GM18861 (cell line): ENCODE results near the gene HTRA1.

Experiments used
- ATAC-seq: cut with Tn5 transposase; IDR thresholded peaks from one replicate; pipeline ENCODE4 v1.9.1; 2021; ENCODE audit not compliant: unreplicated experiment

The HTRA1 gene

DNA sequence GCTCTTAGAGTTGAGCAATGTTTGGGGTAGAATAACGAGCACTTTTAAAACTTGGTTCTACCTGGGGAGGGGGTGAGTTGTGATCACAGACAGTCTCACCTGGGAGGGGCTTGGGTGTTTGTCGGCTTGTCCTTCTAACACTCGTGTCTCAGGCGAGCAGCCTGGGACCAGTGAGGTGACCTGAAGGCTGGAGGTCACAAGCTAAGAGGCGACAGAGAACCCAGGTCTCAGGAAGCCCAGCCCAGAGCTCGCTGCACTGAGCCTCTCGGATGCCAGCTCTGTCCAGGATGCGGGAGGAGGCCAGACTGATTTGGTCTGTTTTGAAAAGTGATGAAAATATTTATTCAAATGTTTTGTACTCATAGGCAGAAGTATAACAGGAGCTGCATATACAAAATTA is 11.8 kb downstream of the HTRA1 start:
- ATAC-seq: no peak

DNA sequence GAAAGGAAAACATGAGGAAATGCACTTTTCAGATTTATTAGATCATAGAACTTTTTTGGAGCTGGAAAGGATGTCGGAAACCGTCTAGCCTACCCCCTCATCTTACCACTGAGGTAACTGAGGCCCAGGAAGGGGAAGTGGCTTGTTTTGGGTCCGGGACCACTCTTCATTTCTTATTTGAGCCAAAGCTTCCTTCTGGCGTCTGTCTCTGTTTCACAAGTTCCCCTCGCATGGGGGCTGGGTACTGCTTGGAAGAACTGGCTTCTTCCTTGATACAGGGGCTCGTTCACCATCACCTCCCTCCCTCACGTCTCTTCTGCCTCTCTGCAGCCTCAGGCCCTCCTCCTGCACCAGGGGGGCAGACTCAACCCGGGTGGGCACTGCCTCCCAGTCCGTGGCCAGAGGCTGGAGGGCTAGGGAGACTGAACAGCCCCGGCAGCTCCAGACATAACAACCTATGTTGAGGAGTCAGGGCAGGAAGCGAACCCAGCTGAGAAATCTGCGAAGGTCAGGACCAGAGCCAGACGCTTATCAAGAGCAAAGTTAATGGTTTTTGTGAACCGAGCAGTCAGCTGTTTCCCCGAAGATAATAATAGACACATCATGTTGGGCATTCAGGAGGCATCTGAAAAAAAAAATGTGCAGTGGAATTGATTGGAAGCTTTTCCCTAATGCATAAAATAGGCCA is 12.9 kb downstream of the HTRA1 start:
- no peak for ATAC-seq

DNA sequence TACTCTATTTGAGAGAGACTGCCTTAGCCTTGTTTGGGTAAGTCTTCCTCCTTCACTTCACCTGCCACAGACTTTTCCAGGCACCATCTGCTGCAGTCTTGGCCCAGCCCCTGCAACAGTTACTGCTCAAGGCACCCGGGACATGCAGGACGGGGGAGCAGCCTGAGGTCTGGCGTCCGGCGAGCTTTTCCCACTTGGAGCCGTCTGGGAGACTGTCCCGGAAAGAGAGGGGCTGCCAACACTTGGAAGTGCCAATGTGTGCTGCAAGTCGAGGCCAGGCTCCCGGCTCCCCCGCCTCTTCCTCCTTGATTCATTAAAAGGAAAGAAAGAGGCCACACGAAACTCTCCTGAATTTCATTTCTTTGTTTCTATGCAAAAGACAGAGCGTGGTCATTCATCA is 13.7 kb downstream of the HTRA1 start:
- no peak for ATAC-seq

DNA sequence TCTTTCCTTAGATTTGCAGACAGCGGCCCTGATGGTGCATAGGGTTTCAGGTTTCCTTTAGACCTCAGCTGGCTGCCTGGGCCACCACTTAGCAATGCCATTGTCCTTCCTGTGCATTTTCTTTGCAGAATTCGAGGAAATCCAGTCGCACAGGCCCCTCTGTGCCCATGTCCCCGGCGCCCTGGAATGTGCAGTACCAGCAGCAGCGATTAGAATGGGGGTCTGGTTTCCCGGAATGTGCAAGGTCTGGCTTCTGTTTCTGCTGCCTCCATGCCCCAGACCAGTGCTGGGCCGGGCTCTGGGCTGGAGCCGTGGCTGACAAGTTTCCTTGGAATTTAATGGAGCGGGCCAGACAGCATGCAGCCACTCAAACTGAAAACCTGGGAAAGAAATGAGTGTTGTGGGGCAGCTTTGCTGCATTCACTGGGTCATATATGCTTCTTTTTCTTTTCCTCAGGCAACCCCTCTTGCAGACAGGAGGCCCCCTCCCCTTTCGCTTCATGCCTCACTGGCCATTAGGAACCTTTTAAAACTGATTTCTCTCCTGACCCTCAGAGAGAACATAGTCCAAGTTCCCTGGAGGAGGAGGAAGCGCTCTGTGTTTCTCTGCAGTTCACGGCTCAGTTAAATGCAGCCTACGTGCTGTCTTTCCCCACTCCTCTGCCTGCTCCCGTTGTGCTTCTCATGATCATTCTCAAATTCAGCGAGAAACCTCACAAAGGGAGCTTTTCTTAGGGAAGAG is 14.4 kb downstream of the HTRA1 start:
- no peak for ATAC-seq

DNA sequence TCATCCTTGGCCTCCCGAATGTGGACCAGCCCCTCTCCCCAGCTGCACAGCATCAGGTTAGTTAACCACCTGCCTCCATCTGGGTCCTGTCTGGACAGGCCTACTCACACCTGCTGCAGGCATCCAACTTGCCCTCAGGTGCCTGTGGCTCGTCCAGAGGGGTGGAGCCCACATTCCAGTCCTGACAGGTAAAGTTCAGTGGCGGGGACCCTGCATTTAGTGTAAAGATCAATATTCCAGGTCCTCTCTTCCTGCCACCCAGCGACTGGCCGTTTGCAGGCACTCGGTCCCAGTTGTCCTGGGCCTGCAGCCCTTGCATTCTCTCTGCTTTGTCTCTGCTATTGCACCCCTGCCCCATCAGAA is 15.0 kb downstream of the HTRA1 start:
- ATAC-seq: no peak

DNA sequence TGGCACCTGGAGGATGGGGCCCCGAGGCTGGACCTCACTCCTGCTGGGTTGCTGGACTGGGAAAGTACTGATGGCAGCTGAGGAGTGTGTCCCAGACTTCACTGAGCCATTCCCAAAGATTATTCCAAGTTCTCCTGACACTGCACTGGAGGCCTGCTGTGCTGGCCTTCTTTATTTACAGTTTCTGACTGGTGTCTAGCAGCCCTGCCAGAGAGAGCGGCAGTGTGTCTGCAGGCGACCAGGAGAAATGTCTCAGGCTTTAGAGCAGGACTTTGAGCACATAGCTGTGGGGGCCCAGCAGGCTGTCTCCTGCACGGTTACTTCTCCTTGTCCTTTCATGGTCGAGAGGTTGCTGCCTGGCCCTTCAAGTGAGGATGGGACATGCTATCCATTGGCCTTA is 16.1 kb downstream of the HTRA1 start:
- ATAC-seq: no peak

DNA sequence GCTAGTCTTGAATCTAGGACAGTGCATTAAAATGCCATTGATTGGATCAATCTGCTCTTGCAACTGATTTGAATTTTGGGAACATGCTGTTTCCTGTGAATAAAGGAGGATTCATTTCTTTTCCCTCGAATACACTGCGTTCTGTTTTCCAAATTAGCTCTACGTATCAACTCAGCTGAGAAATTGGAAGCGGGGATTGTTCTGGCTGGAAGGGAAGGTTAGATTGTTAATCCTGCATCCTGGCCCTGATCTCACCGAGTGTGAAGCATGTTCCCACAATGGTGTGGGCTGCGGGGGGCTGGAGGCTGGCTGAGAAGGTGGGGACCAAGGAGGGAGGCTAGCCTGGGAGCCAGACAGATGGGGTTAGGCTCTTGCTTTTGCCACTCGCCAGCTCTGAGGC is 17.6 kb downstream of the HTRA1 start:
- ATAC-seq: no peak

DNA sequence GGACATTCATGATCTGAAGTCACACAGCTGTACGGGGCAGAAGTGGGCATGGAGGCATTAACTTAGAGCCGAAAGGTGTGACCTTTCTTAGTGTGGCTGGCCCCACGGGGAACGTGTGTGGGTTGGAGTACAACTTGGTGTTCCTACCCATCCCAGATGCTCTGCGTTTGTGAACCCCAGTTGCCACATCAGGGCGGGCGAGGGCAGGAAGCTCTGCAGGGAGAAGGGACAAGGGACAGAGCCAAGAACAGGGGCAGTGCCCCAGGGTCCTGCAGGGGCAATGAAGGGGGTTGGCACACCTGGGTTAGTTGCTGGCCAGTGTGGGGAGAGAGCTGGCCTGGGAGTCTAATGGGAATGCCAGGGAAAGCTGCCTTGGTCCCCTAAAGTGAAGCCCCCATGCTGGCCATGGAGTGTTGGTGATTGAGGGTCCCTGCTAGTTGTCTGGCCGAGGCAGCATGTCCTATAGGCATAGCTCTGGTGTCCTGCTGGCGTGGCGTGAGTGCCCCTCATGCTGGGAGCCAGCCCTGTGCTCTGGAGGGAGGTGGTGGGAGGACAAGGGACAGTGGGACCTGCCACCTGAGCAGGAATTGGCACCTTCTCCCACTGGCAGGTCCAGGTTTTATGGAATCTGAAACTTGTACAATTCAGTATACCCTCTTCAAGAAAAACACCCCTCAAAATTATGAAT is 18.9 kb downstream of the HTRA1 start:
- ATAC-seq: no peak

DNA sequence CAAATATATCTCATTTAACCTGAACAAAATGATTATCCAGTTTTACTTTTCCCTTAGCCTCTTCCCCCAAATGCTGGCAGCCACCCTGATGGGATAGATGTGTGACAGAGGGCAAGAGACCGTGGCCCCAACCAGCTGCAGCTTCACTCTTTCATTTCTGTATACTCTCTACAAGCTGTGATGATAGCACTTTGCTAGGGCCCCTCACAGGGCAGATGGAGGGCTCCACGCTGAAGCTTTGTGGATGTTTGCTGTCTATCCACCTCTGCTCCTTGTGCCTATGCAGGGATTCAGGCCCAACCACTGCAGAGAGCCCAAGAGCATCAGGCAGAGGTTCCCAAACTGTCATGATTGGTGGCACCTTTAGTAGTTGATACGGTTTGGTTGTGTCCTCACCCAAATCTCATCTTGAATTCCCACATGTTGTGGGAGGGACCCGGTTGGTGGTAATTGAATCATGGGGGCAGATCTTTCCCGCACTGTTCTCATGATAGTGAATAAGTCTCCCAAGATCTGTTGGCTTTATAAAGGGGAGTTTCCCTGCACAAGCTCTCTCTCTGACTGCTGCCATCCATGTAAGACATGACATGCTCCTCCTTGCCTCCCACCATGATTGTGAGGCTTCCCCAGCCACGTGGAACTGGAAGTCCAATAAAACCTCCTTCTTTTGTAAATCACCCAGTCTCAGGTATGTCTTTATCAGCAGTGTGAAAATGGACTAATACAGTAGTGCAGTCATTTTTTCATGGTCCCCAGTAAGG is 20.1 kb downstream of the HTRA1 start:
- ATAC-seq: no peak

DNA sequence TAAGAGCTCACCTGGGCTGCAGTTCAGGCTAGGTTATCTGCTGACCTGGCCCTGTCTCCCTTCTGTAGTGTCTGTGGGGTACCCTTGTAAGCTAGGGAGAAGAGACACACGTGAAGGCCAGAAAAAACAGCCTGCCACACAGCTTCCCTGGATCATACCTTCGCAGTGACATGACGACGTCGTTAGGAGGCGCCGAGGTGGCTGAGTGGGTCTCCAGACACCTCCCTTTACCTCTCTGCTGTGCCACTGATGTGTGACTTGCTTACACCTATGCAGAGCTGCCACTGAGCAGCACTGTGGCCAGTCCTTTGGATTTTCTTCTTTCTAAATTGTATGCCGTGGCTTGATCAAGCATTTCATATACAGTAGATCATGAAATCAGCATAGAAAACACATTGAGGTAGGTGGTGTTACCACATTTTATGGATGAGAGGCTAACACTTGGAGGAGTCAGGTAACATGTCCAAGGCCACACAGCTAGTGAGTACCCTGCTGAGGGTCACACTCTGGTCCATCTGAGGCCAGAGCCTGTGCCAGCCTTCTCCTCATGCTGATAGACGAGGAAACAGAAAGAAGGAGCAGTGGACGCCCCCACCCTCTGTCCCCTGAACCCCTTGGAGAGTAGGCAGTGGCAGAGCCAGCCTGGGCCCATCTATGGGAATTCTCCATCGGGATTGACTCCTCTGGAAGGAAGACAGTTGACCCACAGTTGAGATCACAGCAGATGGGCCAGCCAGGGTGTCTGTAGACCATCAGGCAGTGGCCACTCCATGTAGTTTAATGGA is 23.1 kb downstream of the HTRA1 start:
- ATAC-seq: no peak

DNA sequence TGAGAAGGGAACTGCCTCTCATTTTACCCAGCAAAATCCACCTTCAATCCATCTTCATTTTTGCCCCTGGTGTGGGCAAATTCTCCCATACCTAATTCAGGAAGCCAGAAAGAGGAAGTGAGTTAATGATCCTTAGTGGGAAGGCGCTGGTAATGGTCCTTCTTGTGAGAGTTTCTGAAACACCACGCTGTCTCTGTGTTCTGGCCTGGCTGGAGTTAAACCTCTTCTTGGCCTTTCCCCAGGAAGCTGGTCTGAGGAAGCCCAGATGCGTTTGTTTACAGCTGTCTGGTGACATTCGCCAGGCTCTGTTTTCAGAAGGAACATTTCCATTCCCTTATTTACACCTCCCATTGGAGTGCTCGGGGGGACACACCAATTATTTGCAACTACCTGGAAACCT is 24.3 kb downstream of the HTRA1 start:
- ATAC-seq: no peak

DNA sequence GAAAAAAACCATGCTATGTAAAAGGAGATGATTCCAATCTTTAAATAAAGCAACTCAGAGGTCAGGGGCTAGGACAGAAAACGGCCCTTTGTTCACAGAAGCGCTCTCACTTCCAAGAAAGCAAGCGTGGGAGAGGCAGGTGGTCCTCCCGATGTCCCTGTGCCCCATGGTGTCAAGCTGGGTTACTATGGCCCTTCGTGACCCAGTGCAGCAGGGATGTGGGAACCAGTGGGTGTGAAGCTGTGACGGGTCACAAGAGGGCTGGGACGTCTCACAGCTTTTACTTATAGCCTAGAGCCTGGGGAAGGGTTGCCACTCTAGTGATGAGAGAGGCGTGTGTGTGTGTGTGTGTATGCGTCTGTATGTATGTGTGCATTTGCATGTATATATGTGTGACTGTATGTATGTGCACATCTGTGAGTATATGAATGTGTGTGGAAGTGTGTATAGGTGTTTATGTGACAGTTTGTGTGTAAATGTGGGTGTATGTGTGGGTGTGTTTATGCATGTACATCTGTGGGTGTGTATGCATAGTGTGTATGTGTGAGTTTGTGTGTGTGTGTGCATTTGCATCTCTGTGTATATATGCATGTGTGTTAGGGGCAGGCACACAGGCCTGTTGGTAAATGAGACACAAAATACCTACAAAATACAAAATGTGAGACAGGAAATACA is 25.2 kb downstream of the HTRA1 start:
- no peak for ATAC-seq

DNA sequence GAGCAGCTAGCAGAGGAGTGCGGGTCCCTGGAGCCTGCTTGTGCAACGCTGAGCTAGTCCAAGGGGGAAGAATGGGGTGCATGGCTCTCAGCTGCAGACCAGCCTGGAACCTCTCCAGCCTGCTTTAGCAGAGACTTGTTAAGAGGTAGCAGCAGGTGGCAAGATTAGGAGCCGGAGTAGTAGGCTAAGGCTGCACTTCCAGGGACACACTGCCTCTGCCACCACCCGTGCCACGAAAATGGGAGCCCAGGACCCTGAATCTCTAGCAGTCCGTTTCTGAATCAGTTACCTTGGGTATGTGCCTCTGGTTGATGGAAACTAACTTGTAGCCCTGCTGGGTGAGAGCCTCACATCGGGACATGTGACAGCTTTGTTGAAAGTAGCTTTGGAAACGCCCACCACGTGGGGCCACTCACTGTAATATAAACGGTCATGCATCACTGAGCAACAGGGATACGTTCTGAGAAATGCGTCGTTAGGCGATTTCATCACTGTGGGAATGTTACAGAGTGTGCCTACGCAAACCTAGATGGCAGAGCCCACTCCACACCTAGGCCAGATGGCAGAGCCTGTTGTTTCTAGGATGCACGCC is 25.9 kb downstream of the HTRA1 start:
- no peak for ATAC-seq

DNA sequence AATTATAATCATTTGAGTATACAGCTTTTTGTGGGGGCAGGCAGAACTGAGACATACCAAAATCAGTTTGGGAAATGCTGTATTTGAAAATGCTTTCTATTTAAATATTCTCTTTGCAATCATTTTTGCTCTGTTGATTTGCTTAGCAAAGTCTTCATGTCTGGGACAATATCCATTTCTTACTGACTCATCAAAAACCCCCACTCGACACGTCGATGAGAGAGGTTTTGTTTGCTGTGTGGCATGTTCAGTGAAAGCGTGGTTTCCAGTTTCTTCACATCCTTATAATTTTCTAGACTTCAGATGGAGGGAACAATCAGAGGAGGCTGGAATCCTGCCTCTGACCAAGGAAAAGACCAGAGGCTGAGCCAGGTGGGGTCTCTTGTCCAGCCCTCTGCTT is 28.9 kb downstream of the HTRA1 start:
- ATAC-seq: no peak

DNA sequence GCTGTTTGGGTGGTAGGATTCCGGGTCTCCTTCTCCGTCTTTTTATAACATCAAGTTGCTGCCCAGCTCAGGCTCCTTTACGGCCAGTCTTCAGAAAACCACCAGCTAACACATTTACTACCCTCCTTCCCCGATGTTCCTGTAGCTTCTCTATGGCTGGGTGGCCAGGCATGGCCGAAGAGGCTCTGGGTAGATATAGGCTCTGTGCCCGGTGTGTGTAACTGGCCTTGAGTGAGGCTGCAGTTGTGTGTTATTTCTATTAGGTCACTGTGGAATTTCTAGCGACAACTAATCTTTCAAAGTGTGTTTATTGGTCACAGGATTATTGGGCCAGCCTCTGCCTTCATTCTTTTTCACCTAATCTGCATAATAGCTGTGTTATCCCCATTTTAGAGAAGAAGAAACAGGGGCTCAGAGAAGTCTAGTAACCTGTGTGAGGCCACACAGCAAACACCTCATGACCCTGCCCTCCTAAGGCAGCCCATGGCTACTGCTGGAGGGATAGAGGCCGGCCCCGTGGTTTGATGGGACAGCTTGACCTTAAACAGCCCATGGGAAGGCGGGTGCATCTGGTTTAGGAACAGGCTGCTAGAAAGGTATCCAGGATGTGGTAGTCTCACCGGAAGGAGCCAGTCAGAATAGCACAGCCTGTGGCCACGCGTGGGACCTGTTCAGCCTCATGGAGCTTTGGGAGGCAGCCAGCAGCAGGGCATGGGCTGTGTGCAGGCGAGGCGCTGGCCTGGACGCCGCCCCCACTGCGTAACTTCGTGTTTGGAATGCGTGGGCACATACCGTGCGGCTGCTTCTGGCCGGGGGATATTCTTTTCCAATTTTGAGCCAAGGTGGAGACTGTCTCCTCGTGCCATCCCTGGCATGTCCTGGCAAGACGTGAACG is 29.7 kb downstream of the HTRA1 start:
- ATAC-seq: no peak

DNA sequence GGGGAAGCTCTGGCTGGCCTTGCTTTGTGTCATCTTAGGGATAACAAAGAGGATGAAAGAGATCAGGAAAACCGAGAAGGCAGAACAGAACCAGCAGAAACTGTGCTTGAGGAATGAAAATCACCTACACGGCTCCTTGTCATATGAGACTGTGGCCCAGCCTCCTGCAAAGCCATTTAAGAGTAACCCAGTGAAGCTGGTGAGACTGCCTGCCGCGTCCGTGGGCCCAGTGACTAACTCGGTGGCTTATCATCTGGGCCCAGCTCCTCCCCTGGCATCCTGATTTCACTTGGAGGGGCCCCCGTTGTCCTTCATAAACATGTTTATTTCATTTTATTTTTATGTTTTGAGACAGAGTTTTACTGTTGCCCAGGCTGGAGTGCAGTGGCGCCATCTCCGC is 30.7 kb downstream of the HTRA1 start:
- no peak for ATAC-seq

DNA sequence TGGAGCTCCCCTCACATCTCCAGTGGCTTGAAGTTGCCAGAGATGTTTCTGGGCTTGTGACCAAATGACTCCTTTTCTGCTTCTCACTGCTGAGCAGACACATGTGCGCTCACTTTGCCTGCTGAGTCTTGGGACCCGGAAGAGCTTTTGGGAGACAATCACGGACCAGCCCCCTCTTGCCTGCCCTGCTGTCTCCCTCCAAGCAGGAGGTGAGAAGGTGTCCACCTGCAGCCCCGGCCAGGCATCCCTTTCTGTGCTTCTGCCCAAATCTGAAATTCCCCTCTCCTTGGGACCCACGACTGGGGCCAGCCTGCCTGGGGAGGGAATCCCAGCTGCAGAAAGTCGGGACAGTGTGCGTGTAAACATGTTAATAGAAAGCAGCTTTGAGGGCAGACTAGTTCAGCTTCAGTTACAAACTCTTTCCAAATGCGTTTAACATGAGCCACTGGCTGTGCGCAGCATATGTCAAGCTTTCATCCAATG is 31.7 kb downstream of the HTRA1 start:
- no peak for ATAC-seq

DNA sequence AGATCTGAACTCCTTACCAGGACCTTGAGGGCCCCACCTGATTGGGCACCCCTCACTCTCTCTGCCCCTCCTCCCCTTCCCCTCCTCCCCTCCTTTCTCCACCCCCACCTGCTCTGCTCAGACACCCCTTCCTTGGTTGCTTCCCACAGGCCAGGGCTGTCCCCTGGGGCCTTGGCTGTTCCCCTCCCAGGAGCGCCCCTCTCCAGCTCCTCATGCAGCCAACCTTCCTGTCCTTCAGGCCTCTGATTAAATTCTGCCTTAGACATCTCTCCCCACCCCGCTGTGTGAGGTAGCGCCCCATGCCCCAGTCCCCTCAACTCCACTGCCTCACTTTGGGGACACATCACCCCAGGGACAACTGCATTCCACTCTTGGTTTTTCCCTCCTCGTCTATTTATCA is 32.4 kb downstream of the HTRA1 start:
- no peak for ATAC-seq
